Measurements from ENCODE around the gene OCEL1.

The OCEL1 gene

GRCh38 chr19:17211547-17212446 is 14.2 kb upstream of the OCEL1 start:
- no peak for DNase-seq

- DNase-seq = no peak
Observed at GRCh38 chr19:17213334-17213733, 12.7 kb upstream of the OCEL1 start.

GRCh38 chr19:17214508-17215126 is 11.4 kb upstream of the OCEL1 start:
- DNase-seq = no peak

- DNase-seq = peak; percentile 88
Observed at GRCh38 chr19:17215127-17215971, 10.7 kb upstream of the OCEL1 start, which contains the start of gene USE1. USE1 (plus strand) TSS chr19:17215357; CDS start chr19:17215406, 49 bp downstream.

GRCh38 chr19:17216058-17216670 is 9.9 kb upstream of the OCEL1 start:
- DNase-seq = no peak

- DNase-seq = no peak
Observed at GRCh38 chr19:17219286-17219685, 6.7 kb upstream of the OCEL1 start.

GRCh38 chr19:17220207-17220758 is 5.7 kb upstream of the OCEL1 start:
- DNase-seq = no peak

GRCh38 chr19:17225053-17225452 is 973 bp upstream of the OCEL1 start:
- no peak for DNase-seq

- no peak for DNase-seq
Observed at GRCh38 chr19:17227798-17228367, 1.9 kb downstream of the OCEL1 start.

GRCh38 chr19:17229890-17230289 is 3.9 kb downstream of the OCEL1 start:
- DNase-seq = no peak

GRCh38 chr19:17232258-17232657 is 6.2 kb downstream of the OCEL1 start:
- no peak for DNase-seq

- peak; percentile 34 for DNase-seq
Observed at GRCh38 chr19:17234911-17235299, 8.9 kb downstream of the OCEL1 start.

- DNase-seq = peak; percentile 70
Observed at GRCh38 chr19:17235300-17235970, 9.4 kb downstream of the OCEL1 start.

- no peak for DNase-seq
Observed at GRCh38 chr19:17235971-17236777, 10.1 kb downstream of the OCEL1 start.

- DNase-seq = no peak
Observed at GRCh38 chr19:17236811-17237543, 11.0 kb downstream of the OCEL1 start.

- no peak for DNase-seq
Observed at GRCh38 chr19:17237747-17238706, 12.0 kb downstream of the OCEL1 start.

- no peak for DNase-seq
Observed at GRCh38 chr19:17240062-17240752, 14.2 kb downstream of the OCEL1 start.

GRCh38 chr19:17240826-17241399 is 14.9 kb downstream of the OCEL1 start:
- no peak for DNase-seq

All from central memory CD4-positive, alpha-beta T cell (primary cell).